Neural cell (in vitro differentiated cells): Measurements from ENCODE around the gene LPCAT3. TPM values are rescaled to one million over a fixed set of nuclear protein-coding genes. Genes with fewer than 3 reads are reported as not detected.

Source experiments
- H2AFZ ChIP-seq: fragments of 200-600, 300-800 bp; sonication (generic), shearing (Covaris generic); 2 replicates; pipeline ENCODE4 v1.6.0; 2014; ENCODE audit warnings: low read depth, mild to moderate bottlenecking, antibody characterized with exemption, low read length, moderate library complexity
- H3F3A ChIP-seq: fragments of 200-600 bp; shearing (Covaris generic); 2 replicates; pipeline ENCODE4 v1.6.1; 2016; ENCODE audit warnings: mild to moderate bottlenecking, moderate library complexity, mixed read lengths, antibody characterized with exemption, low read length; ENCODE audit not compliant: insufficient read depth, poor library complexity, severe bottlenecking
- H3K27ac ChIP-seq: fragments of 200-600, 300-800 bp; sonication (generic), shearing (Covaris generic); 2 replicates; pipeline ENCODE4 v1.5.1; 2014; ENCODE audit warnings: mild to moderate bottlenecking, low read length, moderate library complexity
- H3K27me3 ChIP-seq: fragments of 300-800, 200-600 bp; sonication (generic), shearing (Covaris generic); 2 replicates; pipeline ENCODE4 v1.6.0; 2014; ENCODE audit warnings: mild to moderate bottlenecking, low read depth, low read length, moderate library complexity; ENCODE audit not compliant: insufficient read depth
- H3K36me3 ChIP-seq: fragments of 300-800, 200-600 bp; sonication (generic), shearing (Covaris generic); 2 replicates; pipeline ENCODE4 v1.5.1; 2014; ENCODE audit warnings: mild to moderate bottlenecking, antibody characterized with exemption, low read length, moderate library complexity; ENCODE audit not compliant: insufficient read depth
- H3K4me2 ChIP-seq: fragments of 300-800, 200-600 bp; sonication (generic), shearing (Covaris generic); 2 replicates; pipeline ENCODE4 v1.6.0; 2014; ENCODE audit warnings: mild to moderate bottlenecking, low read length
- H3K4me3 ChIP-seq: fragments of 300-800, 200-600 bp; sonication (generic), shearing (Covaris generic); 2 replicates; pipeline ENCODE4 v1.5.1; 2014; ENCODE audit warnings: mild to moderate bottlenecking, low read length, moderate library complexity
- H3K79me2 ChIP-seq: fragments of 200-600 bp; shearing (Covaris generic); replicated peaks from 2 replicates; pipeline ENCODE4 v1.6.0; 2014; ENCODE audit warnings: mild to moderate bottlenecking, low read length, moderate library complexity; ENCODE audit not compliant: insufficient read depth
- H3K9ac ChIP-seq: fragments of 300-800, 200-600 bp; sonication (generic), shearing (Covaris generic); 2 replicates; pipeline ENCODE4 v1.6.1; 2016; ENCODE audit warnings: mild to moderate bottlenecking, low read length, mixed read lengths
- H3K9me2 ChIP-seq: fragments of 200-600 bp; shearing (Covaris generic); 2 replicates; pipeline ENCODE4 v1.6.1; 2016; ENCODE audit warnings: mild to moderate bottlenecking, low read length, mixed read lengths; ENCODE audit not compliant: insufficient read depth
- H3K9me3 ChIP-seq: fragments of 200-600, 300-800 bp; sonication (generic), shearing (Covaris generic); 2 replicates; pipeline ENCODE4 v1.6.1; 2016; ENCODE audit warnings: mild to moderate bottlenecking, mixed run types, low read length, moderate library complexity, mixed read lengths
- H4K20me1 ChIP-seq: fragments of 200-600 bp; shearing (Covaris generic); 2 replicates; pipeline ENCODE4 v1.6.1; 2016; ENCODE audit warnings: mild to moderate bottlenecking, mixed run types; ENCODE audit not compliant: insufficient read depth
- EP300 ChIP-seq: fragments of 450-650 bp; conservative IDR thresholded peaks from 2 replicates; pipeline ENCODE4 v1.6.1; 2014; ENCODE audit warnings: antibody characterized with exemption, mild to moderate bottlenecking, moderate library complexity; ENCODE audit not compliant: poor library complexity, severe bottlenecking
- EZH2 ChIP-seq: fragments of 200-600, 300-800 bp; shearing (Covaris generic), sonication (generic); IDR thresholded peaks from 2 replicates; pipeline ENCODE4 v1.6.1; 2014; ENCODE audit warnings: antibody characterized with exemption, low read length, borderline replicate concordance, mild to moderate bottlenecking; ENCODE audit not compliant: insufficient read depth, poor library complexity, severe bottlenecking
- MXI1 ChIP-seq: fragments of 450-650 bp; conservative IDR thresholded peaks from 2 replicates; pipeline ENCODE4 v1.6.1; 2014; ENCODE audit warnings: antibody characterized with exemption, mild to moderate bottlenecking; ENCODE audit not compliant: poor library complexity, severe bottlenecking
- POLR2AphosphoS5 ChIP-seq: IDR thresholded peaks from 2 replicates; pipeline ENCODE4 v1.6.1; 2012
- RAD21 ChIP-seq: fragments of 450-650 bp; conservative IDR thresholded peaks from 2 replicates; pipeline ENCODE4 v1.6.1; 2014; ENCODE audit warnings: antibody characterized with exemption, mild to moderate bottlenecking, moderate library complexity
- REST ChIP-seq: IDR thresholded peaks from 2 replicates; pipeline ENCODE4 v1.6.1; 2012; ENCODE audit warnings: borderline replicate concordance
- SMC3 ChIP-seq: fragments of 450-650 bp; conservative IDR thresholded peaks from 2 replicates; pipeline ENCODE4 v1.6.1; 2014; ENCODE audit warnings: antibody characterized with exemption, mild to moderate bottlenecking, moderate library complexity; ENCODE audit not compliant: poor library complexity
- TAF1 ChIP-seq: IDR thresholded peaks from 2 replicates; pipeline ENCODE4 v1.6.1; 2012; ENCODE audit warnings: low read depth
- polyA plus RNA-seq: library from polyadenylated mRNA; depleted of rRNA; stranded (reverse); fragments of >200 nt; gene quantifications from 2 replicates; pipeline ENCODE4 v1.2.3, GENCODE V29; 2014
- TF ChIP-seq, protein P1 (sequence below): fragments of 450-650 bp; IDR thresholded peaks from 2 replicates; pipeline ENCODE4 v1.5.1; 2014; ENCODE audit warnings: antibody characterized with exemption, mild to moderate bottlenecking, moderate library complexity; ENCODE audit not compliant: poor library complexity, severe bottlenecking

LPCAT3 gene
- polyA plus RNA-seq, 1 donor from 2014 or later: 14.4 TPM

GRCh38 chr12:6951551-6952120 is 66.6 kb downstream of the LPCAT3 start:
- H3K9ac ChIP-seq: no peak overlapping the region
- no peak overlapping the region for H3K4me3 ChIP-seq
- H3K36me3 ChIP-seq: no peaks in the 10 kb centered on the region
- no peaks in the 10 kb centered on the region for H3K79me2 ChIP-seq
- no peak overlapping the region for H3K4me2 ChIP-seq
- no peak overlapping the region for H3K27ac ChIP-seq
- no peak overlapping the region for H2AFZ ChIP-seq
- no peaks in the 10 kb centered on the region for H3K9me3 ChIP-seq
- H3K9me2 ChIP-seq: no peaks in the 10 kb centered on the region
- no peaks in the 10 kb centered on the region for H3F3A ChIP-seq
- no peak for TF ChIP-seq EZH2
- no peak for TF ChIP-seq EP300
- no peak for TF ChIP-seq POLR2AphosphoS5
- TF ChIP-seq RAD21: no peak
- no peak for TF ChIP-seq TAF1
- no peak for TF ChIP-seq MXI1
- TF ChIP-seq REST: no peak
- TF ChIP-seq, protein P1, sequence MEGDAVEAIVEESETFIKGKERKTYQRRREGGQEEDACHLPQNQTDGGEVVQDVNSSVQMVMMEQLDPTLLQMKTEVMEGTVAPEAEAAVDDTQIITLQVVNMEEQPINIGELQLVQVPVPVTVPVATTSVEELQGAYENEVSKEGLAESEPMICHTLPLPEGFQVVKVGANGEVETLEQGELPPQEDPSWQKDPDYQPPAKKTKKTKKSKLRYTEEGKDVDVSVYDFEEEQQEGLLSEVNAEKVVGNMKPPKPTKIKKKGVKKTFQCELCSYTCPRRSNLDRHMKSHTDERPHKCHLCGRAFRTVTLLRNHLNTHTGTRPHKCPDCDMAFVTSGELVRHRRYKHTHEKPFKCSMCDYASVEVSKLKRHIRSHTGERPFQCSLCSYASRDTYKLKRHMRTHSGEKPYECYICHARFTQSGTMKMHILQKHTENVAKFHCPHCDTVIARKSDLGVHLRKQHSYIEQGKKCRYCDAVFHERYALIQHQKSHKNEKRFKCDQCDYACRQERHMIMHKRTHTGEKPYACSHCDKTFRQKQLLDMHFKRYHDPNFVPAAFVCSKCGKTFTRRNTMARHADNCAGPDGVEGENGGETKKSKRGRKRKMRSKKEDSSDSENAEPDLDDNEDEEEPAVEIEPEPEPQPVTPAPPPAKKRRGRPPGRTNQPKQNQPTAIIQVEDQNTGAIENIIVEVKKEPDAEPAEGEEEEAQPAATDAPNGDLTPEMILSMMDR: no peak
- no peak for TF ChIP-seq SMC3
- no peaks in the 10 kb centered on the region for H3K27me3 ChIP-seq
- H4K20me1 ChIP-seq: no peaks in the 10 kb centered on the region

DNA sequence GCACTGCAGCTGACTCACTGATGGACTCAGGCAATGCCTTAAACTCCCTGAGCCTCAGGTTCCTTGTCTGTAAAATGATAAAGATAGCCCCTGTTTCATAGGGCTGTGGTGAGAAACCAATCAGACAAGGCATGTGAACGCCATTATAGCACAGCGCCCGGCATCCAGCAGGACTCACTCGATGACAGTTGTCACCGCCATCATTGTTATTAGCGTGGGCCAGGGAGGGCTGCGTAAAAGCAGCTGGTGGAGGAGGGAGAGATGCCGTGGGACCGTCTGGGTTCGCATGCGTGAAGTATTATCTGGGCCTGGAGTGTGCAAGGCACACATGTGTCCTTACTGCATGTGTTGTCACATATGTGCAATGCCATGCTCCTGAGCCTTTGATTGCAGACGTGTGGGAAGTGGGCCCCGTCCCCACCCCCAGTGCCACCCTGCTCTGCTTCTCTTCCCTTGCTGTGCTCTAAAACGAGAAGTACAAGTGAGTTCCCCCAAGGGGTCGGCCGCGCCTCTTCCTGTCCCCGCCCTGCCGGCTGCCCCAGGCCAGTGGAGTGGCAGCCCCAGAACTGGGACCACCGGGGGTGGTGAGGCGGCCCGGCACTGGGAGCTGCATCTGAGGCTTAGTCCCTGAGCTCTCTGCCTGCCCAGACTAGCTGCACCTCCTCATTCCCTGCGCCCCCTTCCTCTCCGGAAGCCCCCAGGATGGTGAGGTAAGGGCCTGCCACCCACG is 67.3 kb downstream of the LPCAT3 start, which contains the start of gene PTPN6:
Gene PTPN6, plus strand, starts transcription at position 546 of the 730 bp plus-strand sequence. Its CDS starts 157 bp downstream, at position 703.
- no peaks in the 10 kb centered on the region for H3K27me3 ChIP-seq
- no peaks in the 10 kb centered on the region for H4K20me1 ChIP-seq
- H2AFZ ChIP-seq: no peak within 1 kb of the TSS
- H3F3A ChIP-seq: no peaks in the 10 kb centered on the region
- H3K4me2 ChIP-seq: no peak within 1 kb of the TSS
- H3K9me2 ChIP-seq: no peaks in the 10 kb centered on the region
- no peaks in the 10 kb centered on the region for H3K36me3 ChIP-seq
- no peaks in the 10 kb centered on the region for H3K79me2 ChIP-seq
- H3K9ac ChIP-seq: no peak within 1 kb of the TSS
- H3K27ac ChIP-seq: no peak within 1 kb of the TSS
- TF ChIP-seq MXI1 (no peak), SMC3 (no peak), TAF1 (no peak), POLR2AphosphoS5 (no peak), RAD21 (no peak), REST (no peak), EZH2 (no peak), EP300 (no peak)
- TF ChIP-seq, protein P1: no peak
- H3K4me3 ChIP-seq: no peak within 1 kb of the TSS
- no peaks in the 10 kb centered on the region for H3K9me3 ChIP-seq
